Measurements from ENCODE around the gene FCHSD2.
"Not testable (repeated sequence)": the region's sequence is repeated elsewhere in the genome, so short reads cannot be mapped to it uniquely, and the experiment has no call there.

- not testable (repeated sequence) for TF ChIP-seq ZNF75A (CRISPR knock-in tag; IDR thresholded peaks at IDR 0.05); ZBTB12 (CRISPR knock-in tag; IDR thresholded peaks at IDR 0.05); ZNF280A (IDR thresholded peaks at IDR 0.05; ENCODE audit: low read depth, partially characterized antibody); CTCF (IDR thresholded peaks at IDR 0.05 in 2 of 3, conservative IDR thresholded peaks at IDR 0.05 in 1 of 3; ENCODE audit: insufficient read depth in 2 of 3, low read depth in 1 of 3, low read length in 3 of 3); ZBTB40 (IDR thresholded peaks at IDR 0.05); ZBTB40 (CRISPR knock-in tag; IDR thresholded peaks at IDR 0.05); JUN (IDR thresholded peaks at IDR 0.05; ENCODE audit: borderline replicate concordance, low read depth, low read length); JUN (CRISPR knock-in tag; IDR thresholded peaks at IDR 0.05; ENCODE audit: borderline replicate concordance); HNRNPH1 (optimal IDR thresholded peaks at IDR 0.05; ENCODE audit: low read depth, low read length); BRCA1 (IDR thresholded peaks at IDR 0.05); BRCA1 (CRISPR knock-in tag; IDR thresholded peaks at IDR 0.05); ZNF121 (CRISPR knock-in tag; conservative IDR thresholded peaks at IDR 0.05); ZNF398 (CRISPR knock-in tag; IDR thresholded peaks at IDR 0.05)
Observed at GRCh38 chr11:72858267-72858666, 283.9 kb downstream of the FCHSD2 start.

Data from K562 (cell line).